H9 (cell line): ENCODE results near the gene MTHFD1L. TPM values are rescaled to one million over a fixed set of nuclear protein-coding genes. Genes with fewer than 3 reads are reported as not detected.

Experiments used
- DNase-seq: peaks from one replicate; pipeline ENCODE4 v3.0.0-alpha.2; 2017
- H2AFZ ChIP-seq: one replicate; pipeline ENCODE4 v1.6.1; 2013; ENCODE audit warnings: mild to moderate bottlenecking, low read length, control low read depth, moderate library complexity
- H2AK5ac ChIP-seq: 2 replicates; pipeline ENCODE4 v1.6.1; 2013; ENCODE audit warnings: low read length, control low read depth, mixed read lengths; ENCODE audit not compliant: insufficient read length
- H2BK120ac ChIP-seq: one replicate; pipeline ENCODE4 v1.6.1; 2013; ENCODE audit warnings: low read depth, mild to moderate bottlenecking, low read length, control low read depth, inconsistent platforms; ENCODE audit not compliant: poor library complexity, severe bottlenecking
- H2BK12ac ChIP-seq: 2 replicates; pipeline ENCODE4 v1.6.1; 2013; ENCODE audit warnings: low read length, control low read depth, mixed read lengths, low read depth; ENCODE audit not compliant: insufficient read length
- H2BK15ac ChIP-seq: 2 replicates; pipeline ENCODE4 v1.6.1; 2013; ENCODE audit warnings: low read depth, low read length, control low read depth
- H2BK20ac ChIP-seq: one replicate; pipeline ENCODE4 v1.6.1; 2013; ENCODE audit warnings: low read depth, mild to moderate bottlenecking, low read length, control low read depth, inconsistent platforms; ENCODE audit not compliant: poor library complexity, severe bottlenecking
- H2BK5ac ChIP-seq: 2 replicates; pipeline ENCODE4 v1.6.1; 2013; ENCODE audit warnings: low read length, control low read depth, mixed read lengths; ENCODE audit not compliant: insufficient read length
- H3K14ac ChIP-seq: 2 replicates; pipeline ENCODE4 v1.6.1; 2013; ENCODE audit warnings: low read length, control low read depth; ENCODE audit not compliant: insufficient read depth
- H3K18ac ChIP-seq: 2 replicates; pipeline ENCODE4 v1.6.1; 2013; ENCODE audit warnings: low read depth, mild to moderate bottlenecking, mixed read lengths, low read length, control low read depth; ENCODE audit not compliant: insufficient read length
- H3K23ac ChIP-seq: 2 replicates; pipeline ENCODE4 v1.6.1; 2013; ENCODE audit warnings: low read length, control low read depth, mixed read lengths, low read depth; ENCODE audit not compliant: insufficient read length
- H3K23me2 ChIP-seq: 2 replicates; pipeline ENCODE4 v1.6.1; 2013; ENCODE audit warnings: low read depth, mild to moderate bottlenecking, mixed read lengths, low read length, control low read depth; ENCODE audit not compliant: insufficient read length, poor library complexity, severe bottlenecking
- H3K27ac ChIP-seq: 2 replicates; pipeline ENCODE4 v1.5.1; 2013; ENCODE audit warnings: low read length, control low read depth, mixed read lengths, low read depth; ENCODE audit not compliant: insufficient read length
- H3K27me3 ChIP-seq: 2 replicates; pipeline ENCODE4 v1.6.1; 2013; ENCODE audit warnings: low read length, control low read depth, inconsistent platforms; ENCODE audit not compliant: insufficient read depth
- H3K4ac ChIP-seq: 2 replicates; pipeline ENCODE4 v1.6.1; 2013; ENCODE audit warnings: low read depth, mild to moderate bottlenecking, control low read depth, inconsistent platforms, low read length, moderate library complexity
- H3K4me1 ChIP-seq: 2 replicates; pipeline ENCODE4 v1.6.1; 2013; ENCODE audit warnings: low read length, control low read depth, inconsistent platforms; ENCODE audit not compliant: insufficient read depth
- H3K4me2 ChIP-seq: 2 replicates; pipeline ENCODE4 v1.6.1; 2013; ENCODE audit warnings: low read length, control low read depth, mixed read lengths; ENCODE audit not compliant: insufficient read length, insufficient read depth
- H3K56ac ChIP-seq: 2 replicates; pipeline ENCODE4 v1.6.1; 2013; ENCODE audit warnings: low read depth, mild to moderate bottlenecking, mixed read lengths, low read length, control low read depth; ENCODE audit not compliant: insufficient read length
- H3K79me1 ChIP-seq: 2 replicates; pipeline ENCODE4 v1.6.1; 2013; ENCODE audit warnings: low read depth, mild to moderate bottlenecking, moderate library complexity, low read length, control low read depth, inconsistent platforms; ENCODE audit not compliant: insufficient read depth, poor library complexity, severe bottlenecking
- H3K79me2 ChIP-seq: 2 replicates; pipeline ENCODE4 v1.6.1; 2013; ENCODE audit warnings: low read length, control low read depth, inconsistent platforms; ENCODE audit not compliant: insufficient read depth
- H3K9ac ChIP-seq: 2 replicates; pipeline ENCODE4 v1.6.1; 2013; ENCODE audit warnings: low read length, control low read depth, mixed read lengths; ENCODE audit not compliant: insufficient read length; ENCODE audit errors: extremely low read depth
- H3K9me3 ChIP-seq: one replicate; pipeline ENCODE4 v1.6.1; 2013; ENCODE audit warnings: low read depth, low read length, inconsistent platforms; ENCODE audit not compliant: control insufficient read depth
- H3T11ph ChIP-seq: one replicate; pipeline ENCODE4 v1.6.1; 2013; ENCODE audit warnings: mild to moderate bottlenecking, low read length, control low read depth, inconsistent platforms
- H4K20me1 ChIP-seq: one replicate; pipeline ENCODE4 v1.6.1; 2013; ENCODE audit not compliant: control insufficient read depth, insufficient read length, insufficient read depth
- H4K5ac ChIP-seq: 2 replicates; pipeline ENCODE4 v1.6.1; 2013; ENCODE audit warnings: low read depth, mild to moderate bottlenecking, mixed read lengths, low read length, control low read depth; ENCODE audit not compliant: insufficient read length
- H4K8ac ChIP-seq: replicated peaks from 2 replicates; pipeline ENCODE4 v1.6.1; 2013; ENCODE audit warnings: low read length, control low read depth, mixed read lengths, low read depth; ENCODE audit not compliant: insufficient read length
- H4K91ac ChIP-seq: 2 replicates; pipeline ENCODE4 v1.6.1; 2013; ENCODE audit warnings: low read depth, mild to moderate bottlenecking, moderate library complexity, mixed read lengths, low read length, control low read depth; ENCODE audit not compliant: insufficient read length
- H3K27ac Mint-ChIP-seq, 3 experiments: 2 replicates in 2 of 3; 3 replicates in 1 of 3; pipeline ENCODE4 v1.8.0; 2020 to 2021; ENCODE audit warnings: mixed read lengths in 3 of 3, mild to moderate bottlenecking in 1 of 3, moderate library complexity in 1 of 3
- H3K27me3 Mint-ChIP-seq: 2 replicates; pipeline ENCODE4 v1.8.0; 2021; ENCODE audit warnings: low read depth, mild to moderate bottlenecking, moderate library complexity, mixed read lengths
- H3K36me3 Mint-ChIP-seq, 3 experiments: 2 replicates in 2 of 3; 3 replicates in 1 of 3; pipeline ENCODE4 v1.8.0; 2020 to 2021; ENCODE audit warnings: low read depth in 3 of 3, mixed read lengths in 3 of 3; ENCODE audit not compliant: insufficient read depth in 1 of 3
- H3K4me1 Mint-ChIP-seq, 2 experiments: 2 replicates each; pipeline ENCODE4 v1.8.0; 2020; ENCODE audit warnings: mixed read lengths in 2 of 2
- H3K4me3 Mint-ChIP-seq, 2 experiments: 2 replicates in 1 of 2; 3 replicates in 1 of 2; pipeline ENCODE4 v1.8.0; 2020 to 2021; ENCODE audit warnings: mild to moderate bottlenecking in 2 of 2, mixed read lengths in 2 of 2, moderate library complexity in 1 of 2
- H3K9me3 Mint-ChIP-seq, 2 experiments: 2 replicates in 1 of 2; 3 replicates in 1 of 2; pipeline ENCODE4 v1.8.0; 2020; ENCODE audit warnings: mild to moderate bottlenecking in 2 of 2, mixed read lengths in 2 of 2, moderate library complexity in 1 of 2
- WGBS: extraction: QIAGEN DNeasy Blood & Tissue Kit; methylation state at CpG from one replicate; pipeline ENCODE4 v1.1.7; 2013; ENCODE audit warnings: missing lambda C conversion rate, low lambda C conversion rate, mixed read lengths; ENCODE audit not compliant: insufficient read length; ENCODE audit errors: extremely low coverage; 5-methylcytosine and 5-hydroxymethylcytosine counted together
- total RNA-seq: library from RNA; stranded (reverse); gene quantifications from 2 replicates; pipeline ENCODE4 v1.2.1, GENCODE V29; 2021
- TF ChIP-seq, protein P1 (sequence below): fragments of 200-600 bp; sonication (generic); conservative IDR thresholded peaks from 3 replicates; pipeline ENCODE4 v1.8.0; 2021; ENCODE audit warnings: antibody characterized with exemption, mild to moderate bottlenecking

Gene MTHFD1L
- total RNA-seq, 1 experiment from 2014 or later: 90.2 TPM

DNA sequence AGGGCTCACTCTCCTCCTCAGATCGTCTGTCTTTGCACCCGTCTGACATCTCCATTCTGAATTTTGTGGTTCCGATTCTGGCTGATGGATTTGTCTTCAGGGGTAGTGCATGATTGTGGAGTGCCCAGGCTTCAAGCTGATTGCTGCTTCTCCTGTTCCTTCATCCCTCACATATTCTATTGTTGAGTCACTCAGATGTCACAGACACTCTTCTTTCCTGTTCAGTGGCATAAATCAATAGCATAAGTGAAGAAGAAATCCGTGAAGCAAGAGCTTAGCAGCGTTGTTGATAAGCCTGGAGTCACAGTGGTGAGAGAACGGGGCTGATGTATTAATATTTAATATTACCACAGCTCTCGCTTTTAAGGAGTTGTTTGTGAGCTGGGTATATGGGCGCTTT is 152.5 kb downstream of the MTHFD1L start:
- H3K36me3 Mint-ChIP-seq: peaks cover 18 to 48% (median 26%) of the 10 kb centered on the region in 3 experiments; a peak in 6 of 7 replicates
- no peaks in the 10 kb centered on the region for H3K27me3 ChIP-seq
- no peak overlapping the region for H3K14ac ChIP-seq
- H3K56ac ChIP-seq: no peak overlapping the region
- no peaks in the 10 kb centered on the region for H3K27me3 Mint-ChIP-seq
- no peak overlapping the region for H2BK12ac ChIP-seq
- H2BK5ac ChIP-seq: no peak overlapping the region
- H3K23ac ChIP-seq: no peak overlapping the region
- TF ChIP-seq, protein P1, sequence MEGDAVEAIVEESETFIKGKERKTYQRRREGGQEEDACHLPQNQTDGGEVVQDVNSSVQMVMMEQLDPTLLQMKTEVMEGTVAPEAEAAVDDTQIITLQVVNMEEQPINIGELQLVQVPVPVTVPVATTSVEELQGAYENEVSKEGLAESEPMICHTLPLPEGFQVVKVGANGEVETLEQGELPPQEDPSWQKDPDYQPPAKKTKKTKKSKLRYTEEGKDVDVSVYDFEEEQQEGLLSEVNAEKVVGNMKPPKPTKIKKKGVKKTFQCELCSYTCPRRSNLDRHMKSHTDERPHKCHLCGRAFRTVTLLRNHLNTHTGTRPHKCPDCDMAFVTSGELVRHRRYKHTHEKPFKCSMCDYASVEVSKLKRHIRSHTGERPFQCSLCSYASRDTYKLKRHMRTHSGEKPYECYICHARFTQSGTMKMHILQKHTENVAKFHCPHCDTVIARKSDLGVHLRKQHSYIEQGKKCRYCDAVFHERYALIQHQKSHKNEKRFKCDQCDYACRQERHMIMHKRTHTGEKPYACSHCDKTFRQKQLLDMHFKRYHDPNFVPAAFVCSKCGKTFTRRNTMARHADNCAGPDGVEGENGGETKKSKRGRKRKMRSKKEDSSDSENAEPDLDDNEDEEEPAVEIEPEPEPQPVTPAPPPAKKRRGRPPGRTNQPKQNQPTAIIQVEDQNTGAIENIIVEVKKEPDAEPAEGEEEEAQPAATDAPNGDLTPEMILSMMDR: no peak
- H3K9me3 Mint-ChIP-seq: no peaks in the 10 kb centered on the region
- no peak overlapping the region for H2BK20ac ChIP-seq
- H3K23me2 ChIP-seq: peaks cover 3% of the 10 kb centered on the region
- H3K27ac Mint-ChIP-seq: no peak overlapping the region
- no peak overlapping the region for H3K18ac ChIP-seq
- H3K79me1 ChIP-seq: no peaks in the 10 kb centered on the region
- peaks cover 19 to 26% of the 10 kb centered on the region in 2 experiments for H3K4me1 Mint-ChIP-seq
- H2AK5ac ChIP-seq: no peak overlapping the region
- H3K27ac ChIP-seq: no peak overlapping the region
- no peak overlapping the region for H3T11ph ChIP-seq
- H4K20me1 ChIP-seq: no peaks in the 10 kb centered on the region
- WGBS: no CpG with 5 or more reads among the region's 8 CpGs
- H3K4ac ChIP-seq: no peak overlapping the region
- H3K4me2 ChIP-seq: no peak overlapping the region
- H3K9me3 ChIP-seq: no peaks in the 10 kb centered on the region
- H3K79me2 ChIP-seq: no peaks in the 10 kb centered on the region
- no peak overlapping the region for H2BK15ac ChIP-seq
- no peak overlapping the region for H3K4me3 Mint-ChIP-seq
- H3K9ac ChIP-seq: no peak overlapping the region
- H2BK120ac ChIP-seq: no peak overlapping the region
- H3K4me1 ChIP-seq: no peaks in the 10 kb centered on the region
- H4K5ac ChIP-seq: no peak overlapping the region
- no peak overlapping the region for H2AFZ ChIP-seq
- no peak for DNase-seq
- no peak overlapping the region for H4K91ac ChIP-seq
- no peak overlapping the region for H4K8ac ChIP-seq
